SK-N-SH (cell line): ENCODE data around the gene MCM3AP. TPM values are rescaled to one million over a fixed set of nuclear protein-coding genes. Genes with fewer than 3 reads are reported as not detected.

Source experiments
- CTCF ChIA-PET: fragments of 300-600, 350-600 bp; formaldehyde crosslinking; extraction: SDS; loops from one replicate; lab custom pipeline; 2021; lab: Yijun Ruan, JAX
- POLR2A ChIA-PET: fragments of 350-600 bp; sonication (Branson Sonifier 250); formaldehyde crosslinking; extraction: SDS; loops from one replicate; lab custom pipeline; 2020; ENCODE audit warnings: antibody characterized with exemption, inconsistent platforms; lab: Yijun Ruan, JAX
- DNase-seq: peaks from one replicate; pipeline ENCODE4 v3.0.0; 2012
- H2AFZ ChIP-seq: fragments of 200-600 bp; sonication (generic); 2 replicates; pipeline ENCODE4 v1.8.1; 2016; ENCODE audit warnings: antibody characterized with exemption, mild to moderate bottlenecking, low read depth
- H3F3A ChIP-seq: fragments of 200-600 bp; sonication (generic); replicated peaks from 2 replicates; pipeline ENCODE3; 2016; ENCODE audit warnings: antibody characterized with exemption, mild to moderate bottlenecking; ENCODE audit not compliant: insufficient read depth
- H3K27ac ChIP-seq, 2 experiments: fragments of 200-500 bp in 1 of 2; fragments of 200-600 bp in 1 of 2; sonication (Bioruptor generic) in 1 of 2; sonication (generic), shearing (Covaris generic) in 1 of 2; 2 replicates each; pipeline versions ENCODE4 v1.5.1 to v1.6.1; 2014 to 2016; ENCODE audit warnings: low read depth in 2 of 2, inconsistent platforms in 1 of 2, low read length in 1 of 2, mild to moderate bottlenecking in 1 of 2, mixed read lengths in 1 of 2
- H3K27me3 ChIP-seq: fragments of 200-600 bp; sonication (generic), shearing (Covaris generic); 2 replicates; pipeline ENCODE4 v1.6.1; 2016; ENCODE audit warnings: mixed run types; ENCODE audit not compliant: insufficient read depth
- H3K36me3 ChIP-seq, 2 experiments: fragments of 200-500 bp in 1 of 2; fragments of 200-600 bp in 1 of 2; sonication (Bioruptor generic) in 1 of 2; sonication (generic) in 1 of 2; replicated peaks in 1 of 2; 2 replicates each; pipeline versions ENCODE3 to v1.5.1; 2014 to 2016; ENCODE audit warnings: low read length in 1 of 2, mild to moderate bottlenecking in 1 of 2; ENCODE audit not compliant: insufficient read depth in 2 of 2, control insufficient read depth in 1 of 2
- H3K4me1 ChIP-seq, 2 experiments: fragments of 200-500 bp in 1 of 2; fragments of 200-600 bp in 1 of 2; sonication (Bioruptor generic) in 1 of 2; sonication (generic), shearing (Covaris generic) in 1 of 2; 2 replicates each; pipeline versions ENCODE4 v1.5.1 to v1.6.1; 2014 to 2016; ENCODE audit warnings: low read depth in 1 of 2, low read length in 1 of 2, mixed run types in 1 of 2; ENCODE audit not compliant: insufficient read depth in 2 of 2, control insufficient read depth in 1 of 2
- H3K4me2 ChIP-seq: fragments of 200-600 bp; sonication (generic), shearing (Covaris generic); 2 replicates; pipeline ENCODE4 v1.6.1; 2017; ENCODE audit warnings: mixed run types
- H3K4me3 ChIP-seq, 2 experiments: fragments of 200-500 bp in 1 of 2; fragments of 200-600 bp in 1 of 2; sonication (Bioruptor generic) in 1 of 2; sonication (generic), shearing (Covaris generic) in 1 of 2; 2 replicates each; pipeline versions ENCODE4 v1.5.1 to v1.8.1; 2014 to 2016; ENCODE audit warnings: low read depth in 2 of 2, inconsistent platforms in 1 of 2, low read length in 1 of 2, mild to moderate bottlenecking in 1 of 2, mixed read lengths in 1 of 2, moderate library complexity in 1 of 2
- H3K79me2 ChIP-seq: fragments of 200-600 bp; sonication (generic); 2 replicates; pipeline ENCODE4 v1.8.1; 2017; ENCODE audit warnings: mild to moderate bottlenecking; ENCODE audit not compliant: insufficient read depth
- H3K9ac ChIP-seq: fragments of 200-600 bp; sonication (generic); 2 replicates; pipeline ENCODE4 v1.6.1; 2017; ENCODE audit warnings: mixed run types
- H3K9me2 ChIP-seq: fragments of 200-600 bp; sonication (generic); 2 replicates; pipeline ENCODE4 v1.6.1; 2017; ENCODE audit warnings: mixed run types
- H3K9me3 ChIP-seq: fragments of 200-600 bp; sonication (generic); 2 replicates; pipeline ENCODE4 v1.6.1; 2017; ENCODE audit warnings: mixed run types, mild to moderate bottlenecking, moderate library complexity
- H4K20me1 ChIP-seq: fragments of 200-600 bp; sonication (generic); 2 replicates; pipeline ENCODE4 v1.6.1; 2017; ENCODE audit warnings: mild to moderate bottlenecking, mixed run types; ENCODE audit not compliant: insufficient read depth
- CHD2 ChIP-seq: fragments of 150-350 bp; IDR thresholded peaks from 2 replicates; pipeline ENCODE4 v1.6.1; 2018; ENCODE audit warnings: low read length; ENCODE audit not compliant: partially characterized antibody
- ELF1 ChIP-seq: IDR thresholded peaks from 2 replicates; pipeline ENCODE4 v1.4.0; 2012
- EZH2phosphoT487 ChIP-seq: fragments of 200-600 bp; sonication (generic); IDR thresholded peaks from 2 replicates; pipeline ENCODE4 v1.6.1; 2017; ENCODE audit warnings: low read depth, mixed run types, mild to moderate bottlenecking, antibody characterized with exemption, moderate library complexity, borderline replicate concordance
- FOSL2 ChIP-seq: IDR thresholded peaks from 2 replicates; pipeline ENCODE4 v1.4.0; 2012; ENCODE audit warnings: low read depth, mild to moderate bottlenecking, moderate library complexity, borderline replicate concordance
- GABPA ChIP-seq: IDR thresholded peaks from 2 replicates; pipeline ENCODE4 v1.4.0; 2012; ENCODE audit warnings: low read depth, mild to moderate bottlenecking
- GATA2 ChIP-seq: sonication (generic); formaldehyde crosslinking; IDR thresholded peaks from 2 replicates; pipeline ENCODE4 v1.5.0; 2020; ENCODE audit warnings: mild to moderate bottlenecking, missing genetic modification reagents
- JUND ChIP-seq: IDR thresholded peaks from 2 replicates; pipeline ENCODE4 v1.4.0; 2012
- MEF2A ChIP-seq: IDR thresholded peaks from 2 replicates; pipeline ENCODE4 v1.4.0; 2012; ENCODE audit warnings: low read depth, borderline replicate concordance
- MXI1 ChIP-seq: IDR thresholded peaks from 2 replicates; pipeline ENCODE4 v1.6.1; 2012; ENCODE audit warnings: mild to moderate bottlenecking, low read depth, low read length, improper control_type of control experiment
- NFIC ChIP-seq: IDR thresholded peaks from 2 replicates; pipeline ENCODE4 v1.4.0; 2012; ENCODE audit warnings: borderline replicate concordance
- RAD21 ChIP-seq: IDR thresholded peaks from 2 replicates; pipeline ENCODE4 v1.6.1; 2012; ENCODE audit warnings: mild to moderate bottlenecking, low read length
- RFX5 ChIP-seq: IDR thresholded peaks from 2 replicates; pipeline ENCODE4 v1.6.1; 2012; ENCODE audit warnings: mild to moderate bottlenecking, improper control_type of control experiment, low read length
- RXRA ChIP-seq: IDR thresholded peaks from 2 replicates; pipeline ENCODE4 v1.4.0; 2012; ENCODE audit warnings: low read depth, mild to moderate bottlenecking, borderline replicate concordance
- SIN3A ChIP-seq: IDR thresholded peaks from 2 replicates; pipeline ENCODE4 v1.6.1; 2012; ENCODE audit warnings: low read depth, mild to moderate bottlenecking, low read length, moderate library complexity, borderline replicate concordance
- SMC3 ChIP-seq: IDR thresholded peaks from 2 replicates; pipeline ENCODE4 v1.6.1; 2012; ENCODE audit warnings: low read depth, low read length, improper control_type of control experiment
- TEAD4 ChIP-seq: IDR thresholded peaks from 2 replicates; pipeline ENCODE4 v1.4.0; 2012; ENCODE audit warnings: mild to moderate bottlenecking, borderline replicate concordance; ENCODE audit not compliant: insufficient read depth
- YY1 ChIP-seq: IDR thresholded peaks from 2 replicates; pipeline ENCODE4 v1.4.0; 2012; ENCODE audit warnings: low read depth, mild to moderate bottlenecking
- WGBS: methylation state at CpG from one replicate; pipeline ENCODE4 v1.1.6; 2017; ENCODE audit warnings: low lambda C conversion rate; 5-methylcytosine and 5-hydroxymethylcytosine counted together
- polyA plus RNA-seq, 3 experiments: library from polyadenylated mRNA; depleted of rRNA; stranded (reverse); fragments of >200 nt; gene quantifications; 2 replicates each; pipeline ENCODE4 v1.2.3, GENCODE V29; 2012
- TF ChIP-seq, protein P1 (sequence below): fragments of 150-350 bp; IDR thresholded peaks from 2 replicates; pipeline ENCODE4 v1.6.1; 2017; ENCODE audit warnings: antibody characterized with exemption, low read length, low read depth, borderline replicate concordance
- TF ChIP-seq, protein P2 (sequence below): fragments of 150-350 bp; IDR thresholded peaks from 2 replicates; pipeline ENCODE4 v1.6.1; 2016; ENCODE audit warnings: mild to moderate bottlenecking, low read depth, low read length
- TF ChIP-seq, protein P3 (sequence below): IDR thresholded peaks from 2 replicates; pipeline ENCODE4 v1.4.0; 2012; ENCODE audit warnings: low read depth, borderline replicate concordance

MCM3AP gene
- polyA plus RNA-seq, 1 of the 3 experiments (the other 2 are of a cell fraction), result 42.9 TPM

DNA sequence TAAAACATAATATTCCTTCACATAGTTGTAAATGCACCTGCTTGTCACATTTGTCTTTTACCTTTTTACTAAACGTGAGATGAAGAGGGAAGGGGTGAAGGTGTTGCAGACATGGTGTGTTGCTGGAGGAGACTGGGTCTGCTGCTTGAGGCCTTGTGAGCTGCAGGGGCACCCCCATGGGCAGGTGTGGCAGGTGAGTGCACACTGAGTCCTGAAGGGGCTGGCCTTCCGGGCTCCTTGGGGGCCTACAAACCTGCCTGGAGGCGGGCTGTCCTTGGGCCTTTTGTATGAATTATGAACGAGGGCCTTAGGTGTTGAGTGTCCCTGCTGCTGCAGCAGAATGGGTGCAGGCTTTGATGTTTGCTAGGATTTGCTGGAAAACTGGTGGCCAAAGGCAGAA lies 42.3 kb upstream of the MCM3AP start:
- no peaks in the 10 kb centered on the region for H3K9me3 ChIP-seq
- peaks cover 8 to 30% of the 10 kb centered on the region in 2 experiments for H3K36me3 ChIP-seq
- no peak for DNase-seq
- H3K9ac ChIP-seq, result no peak overlapping the region
- ChIA-PET POLR2A (no interaction called here), CTCF (no interaction called here)
- H3K4me2 ChIP-seq, result no peak overlapping the region
- peaks cover 22% of the 10 kb centered on the region for H3F3A ChIP-seq
- H3K27ac ChIP-seq, result no peak overlapping the region
- H3K9me2 ChIP-seq, result no peaks in the 10 kb centered on the region
- H3K79me2 ChIP-seq, result peaks cover 76% of the 10 kb centered on the region
- H3K4me3 ChIP-seq, result no peak overlapping the region
- peaks cover 10 to 12% of the 10 kb centered on the region in 2 experiments; a peak in 3 of 4 replicates for H3K4me1 ChIP-seq
- no peaks in the 10 kb centered on the region for H3K27me3 ChIP-seq
- no peak overlapping the region for H2AFZ ChIP-seq
- no peaks in the 10 kb centered on the region for H4K20me1 ChIP-seq
- WGBS, result 73% methylated on average over 2 of the region's 4 CpGs
- TF ChIP-seq MEF2A (no peak), CHD2 (no peak), NFIC (no peak), RFX5 (no peak), FOSL2 (no peak), ELF1 (no peak), GABPA (no peak), RAD21 (no peak), RXRA (no peak), MXI1 (no peak), YY1 (no peak), TEAD4 (no peak), SMC3 (no peak), GATA2 (CRISPR knock-in tag) (no peak), EZH2phosphoT487 (no peak), JUND (no peak), SIN3A (no peak)
- TF ChIP-seq, protein P1, sequence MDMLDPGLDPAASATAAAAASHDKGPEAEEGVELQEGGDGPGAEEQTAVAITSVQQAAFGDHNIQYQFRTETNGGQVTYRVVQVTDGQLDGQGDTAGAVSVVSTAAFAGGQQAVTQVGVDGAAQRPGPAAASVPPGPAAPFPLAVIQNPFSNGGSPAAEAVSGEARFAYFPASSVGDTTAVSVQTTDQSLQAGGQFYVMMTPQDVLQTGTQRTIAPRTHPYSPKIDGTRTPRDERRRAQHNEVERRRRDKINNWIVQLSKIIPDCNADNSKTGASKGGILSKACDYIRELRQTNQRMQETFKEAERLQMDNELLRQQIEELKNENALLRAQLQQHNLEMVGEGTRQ, result no peak
- TF ChIP-seq, protein P2, sequence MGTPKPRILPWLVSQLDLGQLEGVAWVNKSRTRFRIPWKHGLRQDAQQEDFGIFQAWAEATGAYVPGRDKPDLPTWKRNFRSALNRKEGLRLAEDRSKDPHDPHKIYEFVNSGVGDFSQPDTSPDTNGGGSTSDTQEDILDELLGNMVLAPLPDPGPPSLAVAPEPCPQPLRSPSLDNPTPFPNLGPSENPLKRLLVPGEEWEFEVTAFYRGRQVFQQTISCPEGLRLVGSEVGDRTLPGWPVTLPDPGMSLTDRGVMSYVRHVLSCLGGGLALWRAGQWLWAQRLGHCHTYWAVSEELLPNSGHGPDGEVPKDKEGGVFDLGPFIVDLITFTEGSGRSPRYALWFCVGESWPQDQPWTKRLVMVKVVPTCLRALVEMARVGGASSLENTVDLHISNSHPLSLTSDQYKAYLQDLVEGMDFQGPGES, result no peak
- TF ChIP-seq, protein P3, sequence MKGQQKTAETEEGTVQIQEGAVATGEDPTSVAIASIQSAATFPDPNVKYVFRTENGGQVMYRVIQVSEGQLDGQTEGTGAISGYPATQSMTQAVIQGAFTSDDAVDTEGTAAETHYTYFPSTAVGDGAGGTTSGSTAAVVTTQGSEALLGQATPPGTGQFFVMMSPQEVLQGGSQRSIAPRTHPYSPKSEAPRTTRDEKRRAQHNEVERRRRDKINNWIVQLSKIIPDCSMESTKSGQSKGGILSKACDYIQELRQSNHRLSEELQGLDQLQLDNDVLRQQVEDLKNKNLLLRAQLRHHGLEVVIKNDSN, result no peak
